Endothelial cell of umbilical vein (primary cell): ENCODE results near the gene MEI1. TPM values are rescaled to one million over a fixed set of nuclear protein-coding genes. Genes with fewer than 3 reads are reported as not detected.

Experiments
- BruUV-seq: library from RNA; stranded (reverse); fragments of 400-500 nt; replicated peaks from 2 replicates; lab custom pipeline; 2021; lab: Mats Ljungman, UMichigan
- CTCF ChIA-PET: fragments of 300-600, 350-600 bp; sonication (Branson Sonifier 250); formaldehyde crosslinking; loops from one replicate; lab custom pipeline; 2021; ENCODE audit warnings: antibody characterized with exemption, inconsistent platforms; lab: Charles Lee
- POLR2A ChIA-PET: fragments of 300-600, 350-600 bp; sonication (Branson Sonifier 250); formaldehyde crosslinking; loops from one replicate; lab custom pipeline; 2021; ENCODE audit warnings: antibody characterized with exemption, inconsistent platforms; lab: Charles Lee
- DNase-seq: peaks from one replicate; pipeline ENCODE4 v3.0.0-alpha.2; 2011; ENCODE audit warnings: low read depth, low spot score
- FAIRE-seq: peaks from 2 replicates; lab custom pipeline; 2011; peaks lifted over from hg19 to GRCh38; lab: Jason Lieb, UNC
- H2AFZ ChIP-seq: 2 replicates; pipeline ENCODE4 v1.6.0; 2012; ENCODE audit warnings: low read depth, low read length, control low read depth, inconsistent platforms
- H3K27ac ChIP-seq: 2 replicates; pipeline ENCODE4 v1.5.1; 2011; ENCODE audit warnings: low read depth, mild to moderate bottlenecking, control low read depth, low read length, moderate library complexity; ENCODE audit not compliant: insufficient read depth
- H3K27me3 ChIP-seq, 2 experiments: 2 replicates each; pipeline versions ENCODE4 v1.6.0 to v1.6.1; 2011; ENCODE audit warnings: low read length in 2 of 2, mixed read lengths in 1 of 2; ENCODE audit not compliant: control insufficient read depth in 2 of 2, insufficient read depth in 2 of 2
- H3K36me3 ChIP-seq, 2 experiments: 2 replicates in 1 of 2; 3 replicates in 1 of 2; pipeline ENCODE4 v1.5.1; 2011; ENCODE audit warnings: low read length in 2 of 2, mild to moderate bottlenecking in 1 of 2, moderate library complexity in 1 of 2; ENCODE audit not compliant: control insufficient read depth in 2 of 2, insufficient read depth in 2 of 2; ENCODE audit errors: extremely low read depth in 1 of 2
- H3K4me1 ChIP-seq: 3 replicates; pipeline ENCODE4 v1.5.1; 2011; ENCODE audit warnings: mild to moderate bottlenecking, low read length; ENCODE audit not compliant: control insufficient read depth, insufficient read depth; ENCODE audit errors: extremely low read depth
- H3K4me2 ChIP-seq: 2 replicates; pipeline ENCODE4 v1.6.1; 2011; ENCODE audit warnings: low read length, control low read depth, mixed read lengths; ENCODE audit not compliant: insufficient read depth
- H3K4me3 ChIP-seq, 3 experiments: fragments of 200-600 bp in 1 of 3; sonication (generic), shearing (Covaris generic) in 1 of 3; replicated peaks in 1 of 3; 2 replicates each; pipeline ENCODE4 v1.5.1; 2011 to 2016; ENCODE audit warnings: control low read depth in 3 of 3, low read length in 3 of 3, mild to moderate bottlenecking in 2 of 3, inconsistent platforms in 1 of 3, low read depth in 1 of 3, moderate library complexity in 1 of 3; ENCODE audit not compliant: insufficient read depth in 1 of 3
- H3K79me2 ChIP-seq: 2 replicates; pipeline ENCODE4 v1.6.0; 2012; ENCODE audit warnings: low read length, inconsistent platforms; ENCODE audit not compliant: control insufficient read depth, insufficient read depth
- H3K9ac ChIP-seq: replicated peaks from 2 replicates; pipeline ENCODE3; 2011; ENCODE audit warnings: low read length, control low read depth; ENCODE audit not compliant: insufficient read depth; ENCODE audit errors: extremely low read depth
- H3K9me1 ChIP-seq: replicated peaks from 3 replicates; pipeline ENCODE4 v1.6.0; 2011; ENCODE audit warnings: mild to moderate bottlenecking, low read length; ENCODE audit not compliant: control insufficient read depth, insufficient read depth; ENCODE audit errors: extremely low read depth
- H3K9me3 ChIP-seq: replicated peaks from 2 replicates; pipeline ENCODE4 v1.5.1; 2012; ENCODE audit warnings: low read length, inconsistent platforms; ENCODE audit not compliant: control insufficient read depth, insufficient read depth
- H4K20me1 ChIP-seq: replicated peaks from 2 replicates; pipeline ENCODE3; 2011; ENCODE audit warnings: mild to moderate bottlenecking, low read length; ENCODE audit not compliant: control insufficient read depth, insufficient read depth; ENCODE audit errors: extremely low read depth
- CTCF ChIP-seq, 2 donors: IDR thresholded peaks; 1 replicate in 1 of 2; 2 replicates in 1 of 2; pipeline ENCODE4 v1.5.1; 2011; ENCODE audit warnings: low read length in 2 of 2, mild to moderate bottlenecking in 2 of 2, moderate library complexity in 2 of 2, control low read depth in 1 of 2, inconsistent platforms in 1 of 2, low read depth in 1 of 2; ENCODE audit not compliant: insufficient read depth in 1 of 2; ENCODE audit errors: extremely low read depth in 1 of 2
- EZH2 ChIP-seq: IDR thresholded peaks from 2 replicates; pipeline ENCODE4 v1.6.1; 2012; ENCODE audit warnings: borderline replicate concordance, low read depth, mild to moderate bottlenecking, moderate library complexity, low read length, inconsistent platforms; ENCODE audit not compliant: severe bottlenecking
- FOS ChIP-seq: IDR thresholded peaks from 2 replicates; pipeline ENCODE4 v1.6.1; 2011; ENCODE audit warnings: mild to moderate bottlenecking, low read length, moderate library complexity, borderline replicate concordance; ENCODE audit not compliant: insufficient read depth
- GATA2 ChIP-seq: IDR thresholded peaks from 2 replicates; pipeline ENCODE4 v1.7.0; 2011; ENCODE audit warnings: low read depth, mild to moderate bottlenecking, moderate library complexity, mixed read lengths, low read length; ENCODE audit not compliant: insufficient read length, insufficient read depth
- JUN ChIP-seq: IDR thresholded peaks from 2 replicates; pipeline ENCODE4 v1.6.1; 2011; ENCODE audit warnings: borderline replicate concordance, low read depth; ENCODE audit not compliant: insufficient read length, insufficient read depth
- MAX ChIP-seq: IDR thresholded peaks from 2 replicates; pipeline ENCODE4 v1.6.1; 2011; ENCODE audit not compliant: insufficient read depth, insufficient read length
- MYC ChIP-seq: IDR thresholded peaks from one replicate; pipeline ENCODE4 v1.6.1; 2011; ENCODE audit warnings: mild to moderate bottlenecking, low read depth, low read length
- POLR2A ChIP-seq: IDR thresholded peaks from 2 replicates; pipeline ENCODE4 v1.6.1; 2012; ENCODE audit warnings: low read depth, mild to moderate bottlenecking, control low read depth, low read length
- POLR2AphosphoS5 ChIP-seq: IDR thresholded peaks from 2 replicates; pipeline ENCODE4 v1.6.1; 2012; ENCODE audit warnings: low read depth, mild to moderate bottlenecking, control low read depth, low read length, moderate library complexity; ENCODE audit not compliant: insufficient read depth
- dilution Hi-C: fragments of 300-500 bp; cut with MboI; formaldehyde crosslinking; loops from one replicate; pipeline ENCODE4 v1.15.0; 2019; ENCODE audit warnings: low sequenced_read_pairs; ENCODE audit not compliant: extremely low pct_ligation_motif_present
- intact Hi-C: fragments of 100-400 bp; cut with micrococcal nuclease; formaldehyde crosslinking; loops from one replicate; pipeline ENCODE4 v1.10.0; 2022
- polyA plus RNA-seq, 4 experiments: library from polyadenylated mRNA; depleted of rRNA in 3 of 4; stranded (reverse) in 3 of 4; unstranded in 1 of 4; fragments of >200 nt; gene quantifications; 2 replicates each; pipeline versions ENCODE4 v1.2.1 to v1.2.3, GENCODE V29; 2011 to 2012; ENCODE audit warnings: missing spikeins in 1 of 4
- total RNA-seq: library from RNA; stranded (reverse); gene quantifications from 2 replicates; pipeline ENCODE4 v1.2.3, GENCODE V29; 2021

Gene MEI1
- total and polyA plus RNA-seq, 2 donors (not counting 3 experiments of a cell fraction or from before 2014, with no cell fraction given): 1.5 to 1.9 TPM

GRCh38 chr22:41793871-41794270 lies 94.6 kb downstream of the MEI1 start:
- Histone ChIP-seq H3K9ac (no peak overlapping the region), H3K27me3 (no peaks in the 10 kb centered on the region), H3K79me2 (no peaks in the 10 kb centered on the region), H3K36me3 (no peaks in the 10 kb centered on the region), H3K9me1 (no peaks in the 10 kb centered on the region), H3K9me3 (no peaks in the 10 kb centered on the region), H4K20me1 (no peaks in the 10 kb centered on the region), H2AFZ (no peak overlapping the region), H3K27ac (no peak overlapping the region), H3K4me2 (no peak overlapping the region), H3K4me1 (no peaks in the 10 kb centered on the region), H3K4me3 (no peak overlapping the region)
- BruUV-seq: no TSS peak
- TF ChIP-seq CTCF (IDR thresholded peaks at IDR 0.05; ENCODE audit: extremely low read depth in 1 of 2, insufficient read depth in 1 of 2, low read depth in 1 of 2, low read length in 2 of 2): no peak
- TF ChIP-seq POLR2AphosphoS5: no peak
- TF ChIP-seq MYC: no peak
- TF ChIP-seq FOS: no peak
- no peak for TF ChIP-seq JUN
- TF ChIP-seq MAX: no peak
- no peak for TF ChIP-seq GATA2
- no peak for TF ChIP-seq EZH2
- no peak for TF ChIP-seq POLR2A
- intact Hi-C loops (no loop called here), dilution Hi-C loops (no loop called here)
- DNase-seq (no peak), FAIRE-seq (no peak)
- ChIA-PET CTCF (no interaction called here), POLR2A (no interaction called here)
